ENCODE measurements around the gene SGPP2. TPM values are rescaled to one million over a fixed set of nuclear protein-coding genes. Genes with fewer than 3 reads are reported as not detected.
"Not testable (repeated sequence)": the region's sequence is repeated elsewhere in the genome, so short reads cannot be mapped to it uniquely, and the experiment has no call there.

Gene SGPP2
- total RNA-seq, 1 donor from 2014 or later, result 14.8 TPM

DNA sequence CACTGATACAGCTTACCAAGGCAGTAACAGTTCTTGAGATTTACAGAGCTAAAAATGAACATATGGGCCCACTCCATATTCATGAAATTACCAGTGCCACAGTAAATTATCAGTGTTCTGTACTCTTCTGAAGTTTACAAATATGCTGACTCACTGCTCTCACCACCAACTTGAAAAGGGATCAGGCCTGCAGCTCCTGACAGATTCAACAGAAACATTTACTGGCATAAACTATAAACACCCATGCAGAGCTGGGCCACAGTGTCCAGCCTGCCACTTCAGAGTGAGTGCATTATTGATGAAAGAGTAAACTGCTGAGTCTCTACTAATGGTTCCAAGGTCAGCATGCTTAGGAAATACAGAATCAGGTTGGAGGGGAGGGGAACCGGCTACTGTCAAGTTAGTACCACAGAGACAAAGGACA lies 148.4 kb downstream of the SGPP2 start:
- intact Hi-C loops (cut with micrococcal nuclease), result no loop called here

DNA sequence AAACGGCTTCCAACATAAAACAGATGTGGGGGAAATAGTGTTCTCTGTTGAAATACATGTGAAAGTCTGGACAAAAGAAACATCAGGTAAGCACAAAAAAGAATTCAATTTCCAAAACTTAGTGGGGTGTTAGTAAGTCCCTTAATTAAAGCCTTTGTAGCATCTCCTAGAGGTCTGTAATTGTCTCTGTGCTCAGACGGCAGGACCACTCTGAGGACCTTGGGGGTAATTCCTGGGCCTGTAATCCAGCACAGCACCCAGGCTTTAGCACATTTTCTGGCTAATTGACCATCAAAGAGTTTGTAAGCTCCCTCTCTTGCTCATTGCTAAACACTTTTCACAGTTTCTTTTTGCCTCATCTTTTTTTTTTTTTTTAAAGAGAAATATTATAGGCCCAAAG lies 151.3 kb downstream of the SGPP2 start:
- intact Hi-C loops (cut with micrococcal nuclease), result no loop called here

DNA sequence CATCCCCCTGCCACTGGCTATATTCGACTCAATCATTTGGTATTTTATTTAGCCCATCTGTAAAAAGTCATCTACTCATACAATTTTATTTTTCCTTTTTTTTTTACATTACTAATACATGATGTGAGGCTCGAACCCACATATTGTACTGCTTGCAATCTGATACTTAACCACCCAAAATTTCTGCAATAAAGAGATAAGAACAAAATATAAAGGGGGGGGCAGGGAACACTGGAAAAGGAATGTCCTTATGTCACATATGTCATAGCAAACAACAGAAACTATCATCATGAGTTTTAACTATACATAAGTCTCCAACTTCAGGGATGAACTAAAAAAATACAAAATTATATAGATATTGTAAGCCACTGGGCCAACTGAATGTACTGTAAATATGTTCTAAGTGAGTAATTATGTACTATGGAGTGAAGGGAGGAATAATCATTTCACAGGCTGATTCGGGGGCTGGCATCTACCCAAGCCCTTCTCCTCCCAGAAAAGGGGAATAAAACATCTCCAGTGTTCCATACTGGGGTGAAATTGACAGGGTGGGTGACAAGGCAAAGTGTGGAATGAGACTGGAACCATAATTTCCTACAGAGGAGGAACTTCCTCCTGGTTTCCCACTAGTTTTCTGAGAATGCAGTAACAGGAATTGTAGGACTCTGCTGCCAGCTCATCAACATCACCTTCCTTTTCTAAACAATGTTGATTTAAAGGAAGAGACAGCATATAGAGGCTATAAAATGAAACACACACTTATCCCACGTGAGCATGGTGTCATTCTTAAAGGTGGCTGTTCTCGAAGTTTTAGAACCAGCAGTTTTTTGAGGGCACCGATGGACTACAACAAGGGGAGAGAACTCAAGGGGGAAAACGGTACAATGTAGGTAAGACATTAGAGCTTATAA lies 152.1 kb downstream of the SGPP2 start:
- intact Hi-C loops (cut with micrococcal nuclease), result no loop called here

DNA sequence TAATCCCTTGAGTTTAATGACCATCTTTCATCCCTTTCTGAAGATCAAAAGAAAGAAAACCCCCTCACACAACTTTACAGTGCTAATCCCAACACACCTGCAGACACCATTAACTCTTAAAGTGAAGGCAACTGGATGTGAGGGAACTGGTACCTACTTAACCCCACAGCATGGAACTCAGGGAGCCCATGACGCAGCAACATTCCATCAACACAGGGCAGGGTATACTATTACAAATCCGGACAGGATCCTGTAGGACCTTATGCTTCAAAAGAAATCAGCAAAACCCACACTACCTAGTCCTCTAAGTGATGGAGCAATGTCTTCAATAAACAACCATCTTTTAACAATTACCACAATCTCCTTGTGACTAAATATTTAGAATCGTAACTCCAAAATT lies 153.0 kb downstream of the SGPP2 start:
- intact Hi-C loops (cut with micrococcal nuclease), result no loop called here

GRCh38 chr2:222582928-222583327 lies 158.6 kb downstream of the SGPP2 start:
- intact Hi-C loops (cut with micrococcal nuclease), result no loop called here

DNA sequence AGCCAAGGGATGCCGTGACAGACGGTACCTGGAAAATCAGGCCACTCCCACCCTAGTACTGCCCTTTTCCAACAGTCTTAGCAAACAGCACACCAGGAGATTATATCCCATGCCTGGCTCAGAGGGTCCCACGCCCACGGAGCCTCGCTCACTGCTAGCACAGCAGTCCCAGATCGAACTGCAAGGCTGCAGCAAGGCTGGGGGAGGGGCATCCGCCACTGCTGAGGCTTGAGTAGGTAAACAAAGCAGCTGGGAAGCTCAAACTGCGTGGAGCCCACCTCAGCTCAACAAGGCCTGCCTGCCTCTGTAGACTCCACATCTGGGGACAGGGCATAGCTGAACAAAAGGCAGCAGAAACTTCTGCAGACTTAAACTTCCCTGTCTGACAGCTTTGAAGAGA lies 160.2 kb downstream of the SGPP2 start:
- intact Hi-C loops (cut with micrococcal nuclease), result not testable (repeated sequence)

DNA sequence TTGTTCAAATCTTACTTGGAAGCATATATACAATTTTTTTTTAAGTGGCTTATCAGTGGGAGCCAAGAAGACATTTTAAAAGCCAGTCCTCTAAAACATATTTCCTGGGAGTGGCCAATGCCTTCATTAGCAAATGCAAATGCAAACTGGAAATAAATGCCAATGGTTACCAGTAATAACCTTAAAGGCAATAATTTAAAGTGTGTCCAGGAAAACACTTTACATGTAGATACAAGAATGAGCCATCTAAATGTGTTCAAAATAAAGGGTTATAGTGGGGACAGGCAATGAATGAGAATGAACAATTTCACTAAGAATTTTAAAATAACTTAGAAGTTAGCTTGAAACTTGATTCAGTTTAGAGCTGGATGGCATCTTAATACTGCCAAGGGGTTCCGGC lies 167.3 kb downstream of the SGPP2 start:
- intact Hi-C loops (cut with micrococcal nuclease), result no loop called here

GRCh38 chr2:222592176-222592575 lies 167.8 kb downstream of the SGPP2 start:
- intact Hi-C loops (cut with micrococcal nuclease), result no loop called here

DNA sequence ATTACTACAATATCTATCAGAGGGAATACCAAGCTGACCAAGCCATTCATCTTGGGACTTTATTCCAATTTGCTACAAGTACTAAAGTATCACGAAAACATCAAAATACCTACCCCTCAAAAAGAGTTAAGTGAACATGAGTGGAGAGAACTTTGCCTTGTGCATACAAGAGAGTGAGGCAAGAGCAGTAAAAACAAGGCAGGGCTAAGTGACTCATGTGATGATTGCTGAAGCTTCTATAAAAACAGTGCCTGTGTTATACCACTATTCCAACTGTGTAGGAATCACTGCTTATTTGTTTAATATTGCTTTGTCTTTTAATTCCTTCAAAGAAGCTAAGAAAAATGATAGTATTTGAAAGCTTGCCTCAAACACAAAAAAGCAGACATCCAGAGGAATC lies 170.3 kb downstream of the SGPP2 start:
- intact Hi-C loops (cut with micrococcal nuclease), result no loop called here

DNA sequence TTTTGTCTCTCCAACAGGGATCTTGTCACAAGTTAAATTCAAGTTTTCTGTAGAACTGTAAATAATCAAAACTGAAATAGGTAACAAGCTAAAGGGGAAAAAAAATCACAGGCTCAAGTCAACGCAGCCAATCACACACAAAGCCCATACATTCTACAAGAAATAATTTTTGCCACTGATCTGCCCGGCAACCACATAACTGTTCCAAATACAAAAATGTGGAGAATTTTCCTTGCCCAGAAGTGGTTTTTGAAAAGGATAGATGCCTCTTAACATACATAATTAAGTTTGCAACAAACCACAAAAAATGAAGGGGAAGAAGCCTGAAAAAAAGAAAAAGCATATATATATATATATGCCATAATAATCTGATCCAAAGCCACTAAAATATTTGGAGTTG lies 171.2 kb downstream of the SGPP2 start:
- intact Hi-C loops (cut with micrococcal nuclease), result no loop called here

DNA sequence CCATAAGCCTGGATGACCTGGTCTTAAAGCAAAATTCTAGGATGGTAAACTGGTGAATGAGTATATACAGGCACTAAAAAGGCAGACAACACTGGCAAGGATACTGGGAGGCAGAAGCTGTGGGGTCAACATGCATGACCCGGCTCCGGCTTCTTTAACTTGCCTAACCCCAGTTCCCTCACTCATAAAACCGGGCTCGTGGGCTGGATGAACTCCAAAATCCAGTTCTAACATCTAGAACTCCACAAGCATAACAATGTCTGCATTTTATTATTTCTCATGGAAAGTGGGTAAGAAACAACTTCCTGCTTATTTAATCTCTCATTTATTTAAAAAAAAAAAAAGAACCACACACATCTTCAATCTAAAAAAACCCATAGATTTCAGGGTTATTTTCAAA lies 174.3 kb downstream of the SGPP2 start:
- intact Hi-C loops (cut with micrococcal nuclease), result no loop called here

- intact Hi-C loops (cut with micrococcal nuclease), result no loop called here
Measured at GRCh38 chr2:222603501-222603900, 179.2 kb downstream of the SGPP2 start.

DNA sequence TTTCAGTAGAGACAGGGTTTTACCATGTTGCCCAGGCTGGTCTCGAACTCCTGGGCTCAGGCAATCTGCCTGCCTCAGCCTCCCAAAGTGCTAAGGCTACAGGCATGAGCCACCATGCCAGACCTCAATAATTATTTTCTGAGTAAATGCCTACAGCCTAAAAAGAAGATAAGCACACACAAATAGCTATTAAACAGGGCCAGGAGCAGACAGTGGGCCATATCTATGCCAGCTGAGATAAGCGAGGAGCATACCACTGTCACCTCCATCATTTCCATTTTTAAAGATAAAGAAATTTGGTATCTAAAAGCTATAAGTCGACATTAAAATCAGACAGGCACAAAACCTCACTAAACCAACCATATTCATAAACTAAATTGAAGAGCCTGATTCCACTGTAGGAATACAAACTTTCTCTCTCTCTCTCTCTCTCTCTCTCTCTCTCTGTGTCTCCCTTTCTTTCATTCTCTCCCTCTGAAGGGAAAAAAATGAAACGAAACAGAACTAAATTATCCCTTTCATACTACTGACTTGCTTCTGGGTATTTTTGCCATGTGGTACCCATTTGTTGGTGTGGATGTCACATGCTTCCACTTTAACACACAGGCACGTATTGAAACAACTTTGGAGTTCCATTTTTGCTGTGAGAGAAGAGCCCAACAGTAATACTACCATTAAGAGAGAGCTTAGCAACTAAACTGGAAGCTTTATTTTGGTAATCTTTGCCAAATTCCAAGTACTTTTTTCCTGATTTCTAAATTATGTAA lies 180.6 kb downstream of the SGPP2 start:
- intact Hi-C loops (cut with micrococcal nuclease), result no loop called here

- intact Hi-C loops (cut with micrococcal nuclease), result no loop called here
Measured at GRCh38 chr2:222606306-222606705, 182.0 kb downstream of the SGPP2 start.

- intact Hi-C loops (cut with micrococcal nuclease), result no loop called here
Measured at GRCh38 chr2:222608081-222608480, 183.7 kb downstream of the SGPP2 start.

GRCh38 chr2:222609381-222609780 lies 185.0 kb downstream of the SGPP2 start:
- intact Hi-C loops (cut with micrococcal nuclease), result no loop called here

Other genes with a start within 250 kb of the SGPP2 start
- not detected in 2 replicates for gene PAX3, start 125.5 kb upstream of the SGPP2 start, total RNA-seq
- gene FARSB, start 231.5 kb downstream of the SGPP2 start, total RNA-seq, result 23.7 and 23.9 TPM in 2 replicates
- not detected in 2 replicates for gene MOGAT1, start 247.1 kb downstream of the SGPP2 start, total RNA-seq